Small intestine (tissue), 7 donors: ENCODE results near the gene UGT1A3. TPM values are rescaled to one million over a fixed set of nuclear protein-coding genes. Genes with fewer than 3 reads are reported as not detected.

Experiments used
- DNase-seq, 2 donors: peaks; one replicate each; pipeline versions ENCODE4 v3.0.0 to v3.0.0-alpha.2; 2013
- FAIRE-seq: peaks from 2 replicates; lab custom pipeline; 2012; peaks lifted over from hg19 to GRCh38; lab: Jason Lieb, UNC
- H3K27ac ChIP-seq, 3 donors: one replicate each; pipeline ENCODE4 v1.5.1; 2013; ENCODE audit warnings: low read length in 2 of 3, mild to moderate bottlenecking in 2 of 3, control low read depth in 1 of 3, inconsistent platforms in 1 of 3, low read depth in 1 of 3, moderate library complexity in 1 of 3
- H3K27me3 ChIP-seq, 3 donors: one replicate each; pipeline ENCODE4 v1.6.1; 2013; ENCODE audit warnings: low read length in 3 of 3, inconsistent platforms in 1 of 3; ENCODE audit not compliant: control insufficient read depth in 3 of 3, insufficient read depth in 3 of 3
- H3K36me3 ChIP-seq, 3 donors: one replicate each; pipeline ENCODE4 v1.6.1; 2013; ENCODE audit warnings: low read length in 3 of 3, inconsistent platforms in 1 of 3, low read depth in 1 of 3, mild to moderate bottlenecking in 1 of 3, moderate library complexity in 1 of 3; ENCODE audit not compliant: control insufficient read depth in 3 of 3, insufficient read depth in 2 of 3
- H3K4me1 ChIP-seq, 3 donors: one replicate each; pipeline ENCODE4 v1.6.1; 2013; ENCODE audit warnings: low read length in 2 of 3, inconsistent platforms in 1 of 3, low read depth in 1 of 3, mild to moderate bottlenecking in 1 of 3, moderate library complexity in 1 of 3; ENCODE audit not compliant: control insufficient read depth in 3 of 3, insufficient read depth in 2 of 3
- H3K4me3 ChIP-seq, 3 donors: one replicate each; pipeline ENCODE4 v1.5.1; 2013; ENCODE audit warnings: low read length in 3 of 3, control low read depth in 1 of 3, inconsistent platforms in 1 of 3, low read depth in 1 of 3, mild to moderate bottlenecking in 1 of 3, moderate library complexity in 1 of 3
- H3K9me3 ChIP-seq, 2 donors: one replicate each; pipeline ENCODE4 v1.6.1; 2013; ENCODE audit warnings: low read depth in 1 of 2, low read length in 1 of 2; ENCODE audit not compliant: control insufficient read depth in 2 of 2, insufficient read depth in 1 of 2
- WGBS, 3 donors: extraction: QIAGEN DNeasy Blood & Tissue Kit; methylation state at CpG; one replicate each; pipeline ENCODE4 v1.1.7; 2013; 5-methylcytosine and 5-hydroxymethylcytosine counted together
- polyA plus RNA-seq, 4 donors: library from polyadenylated mRNA; stranded (reverse) in 3 of 4; unstranded in 1 of 4; fragments of 200-250 nt in 3 of 4; fragments of 120-200 nt in 1 of 4; gene quantifications; one replicate each; pipeline versions ENCODE4 v1.2.1 to v1.2.3, GENCODE V29; 2013
- donor health status: healthy with polysubstance abuse.
- donor health status: control.
- donor health status: control.
- donor health status: Bipolar disorder and iron deficiency.
- donor health status: healthy.

The UGT1A3 gene
- polyA plus RNA-seq, 4 donors = 0.22 to 6.8 (median 2.7) TPM

DNA sequence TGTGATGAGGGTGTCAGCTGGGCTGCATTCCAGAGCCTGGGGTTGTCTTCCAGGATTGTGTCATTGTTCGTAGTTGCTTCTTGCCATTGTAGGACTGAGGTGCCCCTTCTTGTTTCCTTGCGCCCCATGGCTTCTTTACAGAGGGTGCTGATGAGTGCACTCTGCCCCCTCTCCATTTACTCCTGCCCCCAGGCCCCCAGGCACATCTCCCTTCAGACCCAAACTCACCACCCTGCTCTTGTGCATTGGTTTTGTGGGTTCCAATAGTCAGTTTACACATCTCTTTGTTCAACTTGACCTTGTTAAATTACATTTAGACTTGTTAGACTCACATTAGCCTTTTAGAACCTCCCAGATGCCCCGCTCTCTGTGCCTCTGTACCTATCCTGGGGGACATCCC is 92.4 kb downstream of the UGT1A3 start:
- FAIRE-seq (no peak), DNase-seq (no peak)
- Histone ChIP-seq H3K36me3 (no peaks in the 10 kb centered on the region), H3K4me3 (no peak overlapping the region), H3K27me3 (no peaks in the 10 kb centered on the region), H3K4me1 (peaks cover 0 to 23% (median 4%) of the 10 kb centered on the region in 3 donors), H3K9me3 (peaks cover 0 to 2% of the 10 kb centered on the region in 2 donors), H3K27ac (no peak overlapping the region)
- WGBS, 3 donors = 90 to 100% (median 94%) methylated on average over 3 of the region's 3 CpGs

GRCh38 chr2:233821709-233822100 is 92.9 kb downstream of the UGT1A3 start:
- Histone ChIP-seq H3K27ac (no peak overlapping the region), H3K4me3 (no peak overlapping the region), H3K4me1 (peaks cover 0 to 19% (median 4%) of the 10 kb centered on the region in 3 donors), H3K27me3 (no peaks in the 10 kb centered on the region), H3K36me3 (no peaks in the 10 kb centered on the region), H3K9me3 (no peaks in the 10 kb centered on the region)
- 70 to 91% (median 79%) methylated on average over 8 of the region's 8 CpGs for WGBS, 3 donors
- DNase-seq = no peak
- FAIRE-seq = no peak

- 37 to 75% (median 60%) methylated on average over 21 of the region's 21 CpGs for WGBS, 3 donors
- DNase-seq (peak in 1 of 2 donors; percentile 82), FAIRE-seq (no peak)
- Histone ChIP-seq H3K4me1 (peaks cover 0 to 15% (median 4%) of the 10 kb centered on the region in 3 donors), H3K9me3 (no peaks in the 10 kb centered on the region), H3K27ac (peak overlapping the region in 1 of 3 donors; percentile 1), H3K36me3 (no peaks in the 10 kb centered on the region), H3K27me3 (no peaks in the 10 kb centered on the region), H3K4me3 (no peak overlapping the region)
These were observed 93.4 kb downstream of the UGT1A3 start for GRCh38 chr2:233822101-233822771.

Other genes starting within 250 kb of the UGT1A3 start
- 10 to 100 TPM; 19.3 to 40.9 (median 30.6) TPM for gene USP40, start 162.3 kb upstream of the UGT1A3 start, polyA plus RNA-seq
- 10 to 100 TPM in 1 of 4 donors, 1 to 10 TPM in 2, under 1 TPM in 1; 0.07 to 13.6 (median 4.9) TPM for gene UGT1A8, start 111.4 kb upstream of the UGT1A3 start, polyA plus RNA-seq
- 10 to 100 TPM in 3 of 4 donors, under 1 TPM in 1; 0.27 to 30.0 (median 18.5) TPM for gene UGT1A10, start 92.6 kb upstream of the UGT1A3 start, polyA plus RNA-seq
- under 1 TPM in 1 of 4 donors, not detected in 3; 0.07 TPM for gene UGT1A9, start 57.1 kb upstream of the UGT1A3 start, polyA plus RNA-seq
- gene UGT1A7, start 47.1 kb upstream of the UGT1A3 start, polyA plus RNA-seq = 1 to 10 TPM in 1 of 4 donors, under 1 TPM in 2, not detected in 1; 0.03 to 9.6 (median 0.19) TPM
- 1 to 10 TPM in 2 of 4 donors, under 1 TPM in 1, not detected in 1; 0.21 to 1.8 (median 1.4) TPM for gene UGT1A6, start 36.2 kb upstream of the UGT1A3 start, polyA plus RNA-seq
- 10 to 100 TPM in 1 of 4 donors, under 1 TPM in 2, not detected in 1; 0.15 to 15.4 (median 0.48) TPM for gene UGT1A5, start 16.1 kb upstream of the UGT1A3 start, polyA plus RNA-seq
- 1 to 10 TPM in 1 of 4 donors, under 1 TPM in 2, not detected in 1; 0.09 to 7.3 (median 0.66) TPM for gene UGT1A4, start 10.3 kb upstream of the UGT1A3 start, polyA plus RNA-seq
- gene UGT1A1, start 31.2 kb downstream of the UGT1A3 start, polyA plus RNA-seq = 10 to 100 TPM in 3 of 4 donors, under 1 TPM in 1; 0.38 to 78.9 (median 28.0) TPM
- 1 to 10 TPM in 1 of 4 donors, under 1 TPM in 3; 0.19 to 1.6 (median 0.42) TPM for gene MROH2A, start 49.3 kb downstream of the UGT1A3 start, polyA plus RNA-seq
- gene HJURP, start 125.5 kb downstream of the UGT1A3 start, polyA plus RNA-seq = 10 to 100 TPM in 2 of 4 donors, 1 to 10 TPM in 1, under 1 TPM in 1; 0.81 to 10.7 (median 5.9) TPM
- under 1 TPM in 1 of 4 donors, not detected in 3; 0.18 TPM for gene TRPM8, start 188.3 kb downstream of the UGT1A3 start, polyA plus RNA-seq